ENCODE results near the gene YIF1A.

DNA sequence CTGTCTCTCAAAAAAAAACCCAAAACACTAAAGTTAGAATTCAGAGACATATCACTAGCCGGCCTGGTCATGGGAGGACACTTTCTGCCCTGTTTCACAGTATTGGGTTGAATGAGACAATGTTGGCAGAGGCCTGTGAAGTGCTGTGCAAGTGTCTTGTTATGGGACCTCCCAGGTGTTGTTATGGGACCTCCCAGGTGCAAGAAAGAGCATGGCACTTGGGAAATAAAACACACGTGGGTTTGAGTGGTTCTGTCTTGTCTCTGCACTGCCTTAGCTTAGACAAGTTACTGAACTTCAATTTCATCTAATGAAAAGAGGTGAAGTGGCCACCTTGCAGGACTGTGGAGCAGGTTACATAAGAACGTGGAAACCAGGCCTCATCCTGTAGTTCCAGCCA is 49.4 kb downstream of the YIF1A start:
- TF ChIP-seq CTCF (IDR thresholded peaks at IDR 0.05) (no peak), POLR2A (IDR thresholded peaks at IDR 0.05) (no peak), POLR2AphosphoS5 (IDR thresholded peaks at IDR 0.05) (no peak), EP300 (IDR thresholded peaks at IDR 0.05) (no peak)

All from stomach (tissue), 4 donors.